PC-3 (cell line): Measurements from ENCODE around the gene ZNF423.

Source experiments
- EZH2 ChIP-seq: fragments of 300-600 bp; sonication (generic); IDR thresholded peaks from one replicate; pipeline ENCODE4 v1.6.1; 2017; ENCODE audit warnings: antibody characterized with exemption, mild to moderate bottlenecking, low read length; ENCODE audit not compliant: unreplicated experiment
- TF ChIP-seq, protein P1 (sequence below): fragments of 300-600 bp; sonication (generic); conservative IDR thresholded peaks from 2 replicates; pipeline ENCODE4 v1.5.1; 2017; ENCODE audit warnings: antibody characterized with exemption, low read depth, mild to moderate bottlenecking, low read length

DNA sequence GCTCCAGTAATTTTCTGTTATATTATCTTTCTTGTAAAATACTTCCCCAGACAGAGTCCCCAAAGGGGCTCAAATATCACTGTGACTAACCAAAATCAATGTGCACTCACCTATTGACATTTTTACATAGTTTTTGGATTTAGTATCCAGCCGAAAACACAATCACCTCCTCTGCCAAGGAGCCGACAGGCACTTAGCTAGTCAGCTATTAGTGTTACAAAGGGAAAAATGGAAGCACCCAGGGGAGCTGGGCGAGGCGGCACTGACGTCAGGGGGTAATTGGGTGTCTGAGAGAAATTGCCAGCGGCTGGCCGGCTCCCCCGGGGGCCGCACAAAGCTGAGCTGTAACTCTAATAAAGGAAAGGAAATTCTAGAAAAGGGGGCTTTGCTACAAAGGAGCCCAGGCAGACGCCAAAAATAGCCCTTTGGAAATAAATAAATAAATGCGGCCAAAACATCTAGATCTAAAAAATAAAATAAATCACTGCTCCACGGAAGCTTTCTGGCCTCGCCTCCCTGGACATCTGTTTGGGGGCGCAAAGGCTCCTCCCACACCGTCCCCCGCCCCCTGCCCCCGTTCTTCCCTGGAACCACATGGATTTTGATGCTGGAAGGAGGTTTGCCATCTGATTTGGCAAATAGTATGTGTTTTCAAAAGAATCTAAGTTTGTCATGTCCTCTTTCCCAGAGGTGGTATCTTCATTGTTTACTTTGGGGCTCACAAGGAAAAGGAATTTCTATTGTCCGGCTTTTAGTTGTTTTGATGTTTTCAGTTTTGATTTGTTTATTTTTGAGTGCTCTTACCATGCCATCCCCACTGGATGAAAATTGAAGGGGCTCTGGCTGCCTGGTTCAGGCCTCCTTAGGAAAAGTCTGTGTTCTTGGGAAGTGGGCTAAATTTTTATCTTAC is 156.7 kb downstream of the ZNF423 start:
- TF ChIP-seq, protein P1, sequence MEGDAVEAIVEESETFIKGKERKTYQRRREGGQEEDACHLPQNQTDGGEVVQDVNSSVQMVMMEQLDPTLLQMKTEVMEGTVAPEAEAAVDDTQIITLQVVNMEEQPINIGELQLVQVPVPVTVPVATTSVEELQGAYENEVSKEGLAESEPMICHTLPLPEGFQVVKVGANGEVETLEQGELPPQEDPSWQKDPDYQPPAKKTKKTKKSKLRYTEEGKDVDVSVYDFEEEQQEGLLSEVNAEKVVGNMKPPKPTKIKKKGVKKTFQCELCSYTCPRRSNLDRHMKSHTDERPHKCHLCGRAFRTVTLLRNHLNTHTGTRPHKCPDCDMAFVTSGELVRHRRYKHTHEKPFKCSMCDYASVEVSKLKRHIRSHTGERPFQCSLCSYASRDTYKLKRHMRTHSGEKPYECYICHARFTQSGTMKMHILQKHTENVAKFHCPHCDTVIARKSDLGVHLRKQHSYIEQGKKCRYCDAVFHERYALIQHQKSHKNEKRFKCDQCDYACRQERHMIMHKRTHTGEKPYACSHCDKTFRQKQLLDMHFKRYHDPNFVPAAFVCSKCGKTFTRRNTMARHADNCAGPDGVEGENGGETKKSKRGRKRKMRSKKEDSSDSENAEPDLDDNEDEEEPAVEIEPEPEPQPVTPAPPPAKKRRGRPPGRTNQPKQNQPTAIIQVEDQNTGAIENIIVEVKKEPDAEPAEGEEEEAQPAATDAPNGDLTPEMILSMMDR: no peak
- TF ChIP-seq EZH2: no peak
